HCT116 (cell line): ENCODE data around the gene XPO4. TPM values are rescaled to one million over a fixed set of nuclear protein-coding genes. Genes with fewer than 3 reads are reported as not detected.

Experiments used
- ATAC-seq: fragments of 200-7000 bp; cut with Tn5 transposase; 2 replicates; pipeline ENCODE4 v1.9.1; 2020; ENCODE audit warnings: mild to moderate bottlenecking, moderate library complexity
- BruUV-seq: library from RNA; stranded (reverse); fragments of 400-500 nt; replicated peaks from 2 replicates; lab custom pipeline; 2021; lab: Mats Ljungman, UMichigan
- CTCF ChIA-PET: fragments of 300-600 bp; sonication (Branson Sonifier 250); formaldehyde crosslinking; loops from one replicate; lab custom pipeline; 2021; ENCODE audit warnings: antibody characterized with exemption; lab: Charles Lee
- POLR2A ChIA-PET: fragments of 300-600, 350-600 bp; sonication (Branson Sonifier 250); formaldehyde crosslinking; loops from one replicate; lab custom pipeline; 2021; ENCODE audit warnings: antibody characterized with exemption; lab: Charles Lee
- RAD21 ChIA-PET, 2 experiments: fragments of 300-600 bp; sonication (Branson Sonifier 250); formaldehyde crosslinking; loops; one replicate each; lab custom pipeline; 2023; ENCODE audit warnings: low total read pairs in 2 of 2; ENCODE audit not compliant: uncharacterized antibody in 2 of 2, unreplicated experiment in 2 of 2, low non-redundant PET in 1 of 2; lab: Charles Lee
- DNase-seq: peaks from one replicate; pipeline ENCODE4 v3.0.0-alpha.2; 2010; ENCODE audit warnings: low read depth, low spot score
- H2AFZ ChIP-seq: fragments of 200-600 bp; shearing (Covaris generic), sonication (generic); 2 replicates; pipeline ENCODE4 v1.6.1; 2017; ENCODE audit warnings: low read depth, mixed run types, mixed read lengths, antibody characterized with exemption, low read length; ENCODE audit not compliant: poor library complexity, severe bottlenecking
- H3K27ac ChIP-seq: 2 replicates; pipeline ENCODE4 v1.5.1; 2012; ENCODE audit warnings: low read depth, low read length
- H3K27me3 ChIP-seq: fragments of 200-600 bp; sonication (generic); 2 replicates; pipeline ENCODE4 v1.6.1; 2016; ENCODE audit warnings: mixed run types, low read length, mixed read lengths; ENCODE audit not compliant: insufficient read depth
- H3K36me3 ChIP-seq, 2 experiments: fragments of 200-500 bp in 1 of 2; fragments of 200-600 bp in 1 of 2; sonication (Bioruptor generic) in 1 of 2; sonication (generic) in 1 of 2; 2 replicates each; pipeline versions ENCODE4 v1.5.1 to v1.6.1; 2014 to 2016; ENCODE audit warnings: low read length in 2 of 2, inconsistent platforms in 1 of 2, mixed read lengths in 1 of 2, mixed run types in 1 of 2; ENCODE audit not compliant: insufficient read depth in 2 of 2, control insufficient read depth in 1 of 2
- H3K4me1 ChIP-seq, 2 experiments: fragments of 200-600 bp in 1 of 2; sonication (generic) in 1 of 2; 2 replicates each; pipeline versions ENCODE4 v1.5.1 to v1.6.1; 2012 to 2017; ENCODE audit warnings: low read length in 2 of 2, inconsistent platforms in 1 of 2, mild to moderate bottlenecking in 1 of 2, mixed read lengths in 1 of 2, mixed run types in 1 of 2, moderate library complexity in 1 of 2; ENCODE audit not compliant: insufficient read depth in 2 of 2, control insufficient read depth in 1 of 2
- H3K4me2 ChIP-seq: fragments of 200-600 bp; sonication (generic); 2 replicates; pipeline ENCODE4 v1.6.1; 2017; ENCODE audit warnings: mixed run types, low read length, mixed read lengths
- H3K4me3 ChIP-seq, 2 experiments: fragments of 200-600 bp in 1 of 2; sonication (generic) in 1 of 2; replicated peaks in 1 of 2; 2 replicates each; pipeline ENCODE4 v1.5.1; 2011 to 2016; ENCODE audit warnings: low read length in 2 of 2, control low read depth in 1 of 2, low read depth in 1 of 2, mild to moderate bottlenecking in 1 of 2, mixed read lengths in 1 of 2, mixed run types in 1 of 2
- H3K79me2 ChIP-seq: fragments of 200-600 bp; sonication (generic); 2 replicates; pipeline ENCODE4 v1.6.1; 2017; ENCODE audit warnings: mild to moderate bottlenecking, mixed run types, low read length, moderate library complexity, mixed read lengths; ENCODE audit not compliant: insufficient read depth
- H3K9ac ChIP-seq: fragments of 200-600 bp; sonication (generic); 2 replicates; pipeline ENCODE4 v1.6.1; 2016; ENCODE audit warnings: low read length, mixed read lengths
- H3K9me2 ChIP-seq: fragments of 200-600 bp; sonication (generic), shearing (Covaris generic); 2 replicates; pipeline ENCODE4 v1.6.1; 2017; ENCODE audit warnings: mixed run types, mild to moderate bottlenecking, moderate library complexity; ENCODE audit not compliant: insufficient read depth
- H3K9me3 ChIP-seq, 2 experiments: fragments of 200-500 bp in 1 of 2; fragments of 200-600 bp in 1 of 2; sonication (Bioruptor generic) in 1 of 2; sonication (generic) in 1 of 2; 2 replicates each; pipeline ENCODE4 v1.6.1; 2014 to 2017; ENCODE audit warnings: low read length in 2 of 2, mixed read lengths in 2 of 2, inconsistent platforms in 1 of 2, low read depth in 1 of 2, mild to moderate bottlenecking in 1 of 2, mixed run types in 1 of 2, moderate library complexity in 1 of 2; ENCODE audit not compliant: control insufficient read depth in 1 of 2, insufficient read depth in 1 of 2
- H4K20me1 ChIP-seq: fragments of 200-600 bp; sonication (generic), shearing (Covaris generic); 2 replicates; pipeline ENCODE4 v1.6.1; 2017; ENCODE audit warnings: mixed run types, mild to moderate bottlenecking, moderate library complexity; ENCODE audit not compliant: insufficient read depth
- CBX3 ChIP-seq: IDR thresholded peaks from 2 replicates; pipeline ENCODE4 v1.6.1; 2012; ENCODE audit warnings: low read depth
- CEBPB ChIP-seq: IDR thresholded peaks from 2 replicates; pipeline ENCODE4 v1.6.1; 2012; ENCODE audit warnings: low read depth
- EGR1 ChIP-seq: IDR thresholded peaks from 2 replicates; pipeline ENCODE4 v1.6.1; 2012; ENCODE audit warnings: low read depth
- EZH2 ChIP-seq: fragments of 200-600 bp; sonication (generic); IDR thresholded peaks from 2 replicates; pipeline ENCODE4 v1.6.1; 2017; ENCODE audit warnings: antibody characterized with exemption, mixed run types
- JUND ChIP-seq: IDR thresholded peaks from 2 replicates; pipeline ENCODE4 v1.6.1; 2012
- RAD21 ChIP-seq: IDR thresholded peaks from 2 replicates; pipeline ENCODE4 v1.6.1; 2012; ENCODE audit warnings: low read depth, mild to moderate bottlenecking
- SIN3A ChIP-seq: IDR thresholded peaks from 2 replicates; pipeline ENCODE4 v1.6.1; 2012; ENCODE audit warnings: low read depth
- SRF ChIP-seq: IDR thresholded peaks from 2 replicates; pipeline ENCODE4 v1.6.1; 2012; ENCODE audit warnings: low read depth
- YY1 ChIP-seq: IDR thresholded peaks from 2 replicates; pipeline ENCODE4 v1.6.1; 2011; ENCODE audit warnings: low read length, low read depth, moderate library complexity, mild to moderate bottlenecking; ENCODE audit not compliant: insufficient replicate concordance; ENCODE audit errors: extremely low read depth
- ZFX ChIP-seq: fragments of 450-650 bp; IDR thresholded peaks from 2 replicates; pipeline ENCODE4 v1.6.1; 2017
- ZNF274 ChIP-seq: fragments of 200-500 bp; sonication (Bioruptor generic); IDR thresholded peaks from 2 replicates; pipeline ENCODE4 v1.6.1; 2014; ENCODE audit warnings: mild to moderate bottlenecking, low read depth, low read length, inconsistent platforms
- intact Hi-C: fragments of 100-400 bp; cut with micrococcal nuclease; formaldehyde crosslinking; loops from 2 replicates; pipeline ENCODE4 v1.10.0; 2022
- total RNA-seq: library from RNA; stranded (reverse); gene quantifications from one replicate; pipeline ENCODE4 v1.2.1, GENCODE V29; 2021; ENCODE audit not compliant: unreplicated experiment
- TF ChIP-seq, protein P1 (sequence below): IDR thresholded peaks from 2 replicates; pipeline ENCODE4 v1.6.1; 2012; ENCODE audit warnings: low read depth

Gene XPO4
- total RNA-seq, 1 experiment from 2014 or later, result 29.7 TPM

DNA sequence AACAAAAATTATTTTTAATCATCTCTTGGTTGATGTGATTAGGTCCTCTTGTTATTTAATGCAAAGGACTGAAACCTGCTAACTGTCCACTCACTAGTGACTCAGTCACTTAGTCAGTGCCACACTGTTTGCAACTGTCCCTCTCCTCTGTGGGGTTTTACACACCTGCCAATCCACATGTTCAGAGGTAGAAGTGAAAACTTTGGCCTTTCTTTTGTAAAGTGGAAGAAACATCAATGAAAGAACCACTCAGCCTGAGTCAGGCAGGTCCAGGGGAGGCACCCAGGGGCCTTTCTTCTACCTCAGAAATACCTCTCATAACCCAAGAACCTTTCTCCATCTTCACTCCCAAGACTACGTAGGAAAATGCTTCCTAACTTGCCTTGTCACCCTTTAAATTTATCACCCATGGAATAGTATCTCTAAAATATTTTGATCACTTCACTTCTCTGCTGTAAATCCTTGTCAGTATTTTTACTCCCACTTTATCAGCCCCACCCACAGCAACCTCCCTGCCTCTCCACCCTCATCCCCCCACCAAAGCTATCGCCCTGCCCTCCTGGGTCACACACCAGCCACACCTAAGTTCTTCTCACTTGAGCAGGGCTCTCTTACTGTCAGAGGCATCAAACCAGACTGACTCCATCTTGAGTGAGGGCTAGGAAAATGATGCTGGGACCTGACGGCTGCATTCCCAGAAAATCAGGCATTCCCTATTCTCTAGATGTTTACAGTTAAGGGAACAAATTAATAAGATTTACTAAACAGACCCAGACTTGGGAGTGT is 99.2 kb downstream of the XPO4 start:
- Histone ChIP-seq H3K9me2 (no peaks in the 10 kb centered on the region), H3K4me2 (no peak overlapping the region), H3K79me2 (peaks cover 5% of the 10 kb centered on the region; the same call in 1 of the 2 replicates), H4K20me1 (no peaks in the 10 kb centered on the region), H3K27me3 (no peaks in the 10 kb centered on the region), H3K36me3 (peaks cover 0 to 11% of the 10 kb centered on the region in 2 experiments; a peak in 2 of 4 replicates), H3K4me3 (no peak overlapping the region), H3K9me3 (no peaks in the 10 kb centered on the region), H3K9ac (no peak overlapping the region), H3K27ac (no peak overlapping the region), H3K4me1 (no peaks in the 10 kb centered on the region), H2AFZ (no peak overlapping the region)
- TF ChIP-seq CBX3, result no peak
- TF ChIP-seq RAD21, result no peak
- TF ChIP-seq SRF, result no peak
- TF ChIP-seq, protein P1, sequence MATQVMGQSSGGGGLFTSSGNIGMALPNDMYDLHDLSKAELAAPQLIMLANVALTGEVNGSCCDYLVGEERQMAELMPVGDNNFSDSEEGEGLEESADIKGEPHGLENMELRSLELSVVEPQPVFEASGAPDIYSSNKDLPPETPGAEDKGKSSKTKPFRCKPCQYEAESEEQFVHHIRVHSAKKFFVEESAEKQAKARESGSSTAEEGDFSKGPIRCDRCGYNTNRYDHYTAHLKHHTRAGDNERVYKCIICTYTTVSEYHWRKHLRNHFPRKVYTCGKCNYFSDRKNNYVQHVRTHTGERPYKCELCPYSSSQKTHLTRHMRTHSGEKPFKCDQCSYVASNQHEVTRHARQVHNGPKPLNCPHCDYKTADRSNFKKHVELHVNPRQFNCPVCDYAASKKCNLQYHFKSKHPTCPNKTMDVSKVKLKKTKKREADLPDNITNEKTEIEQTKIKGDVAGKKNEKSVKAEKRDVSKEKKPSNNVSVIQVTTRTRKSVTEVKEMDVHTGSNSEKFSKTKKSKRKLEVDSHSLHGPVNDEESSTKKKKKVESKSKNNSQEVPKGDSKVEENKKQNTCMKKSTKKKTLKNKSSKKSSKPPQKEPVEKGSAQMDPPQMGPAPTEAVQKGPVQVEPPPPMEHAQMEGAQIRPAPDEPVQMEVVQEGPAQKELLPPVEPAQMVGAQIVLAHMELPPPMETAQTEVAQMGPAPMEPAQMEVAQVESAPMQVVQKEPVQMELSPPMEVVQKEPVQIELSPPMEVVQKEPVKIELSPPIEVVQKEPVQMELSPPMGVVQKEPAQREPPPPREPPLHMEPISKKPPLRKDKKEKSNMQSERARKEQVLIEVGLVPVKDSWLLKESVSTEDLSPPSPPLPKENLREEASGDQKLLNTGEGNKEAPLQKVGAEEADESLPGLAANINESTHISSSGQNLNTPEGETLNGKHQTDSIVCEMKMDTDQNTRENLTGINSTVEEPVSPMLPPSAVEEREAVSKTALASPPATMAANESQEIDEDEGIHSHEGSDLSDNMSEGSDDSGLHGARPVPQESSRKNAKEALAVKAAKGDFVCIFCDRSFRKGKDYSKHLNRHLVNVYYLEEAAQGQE, result no peak
- no peak for TF ChIP-seq EZH2
- no peak for TF ChIP-seq ZNF274
- TF ChIP-seq ZFX, result no peak
- no peak for TF ChIP-seq SIN3A
- TF ChIP-seq EGR1, result no peak
- TF ChIP-seq JUND, result no peak
- no peak for TF ChIP-seq YY1
- TF ChIP-seq CEBPB, result no peak
- ChIA-PET RAD21 (no interaction called here), CTCF (no interaction called here), POLR2A (no interaction called here)
- DNase-seq (no peak), ATAC-seq (no peak)
- no TSS peak for BruUV-seq
- intact Hi-C loops, result no loop called here
